LNCAP (cell line): ENCODE data around the gene WIPI1.

ENCODE experiments used
- TF ChIP-seq, protein P1 (sequence below): fragments of 450-650 bp; IDR thresholded peaks from 2 replicates; pipeline ENCODE4 v1.5.1; 2017; ENCODE audit warnings: mild to moderate bottlenecking

WIPI1 gene

DNA sequence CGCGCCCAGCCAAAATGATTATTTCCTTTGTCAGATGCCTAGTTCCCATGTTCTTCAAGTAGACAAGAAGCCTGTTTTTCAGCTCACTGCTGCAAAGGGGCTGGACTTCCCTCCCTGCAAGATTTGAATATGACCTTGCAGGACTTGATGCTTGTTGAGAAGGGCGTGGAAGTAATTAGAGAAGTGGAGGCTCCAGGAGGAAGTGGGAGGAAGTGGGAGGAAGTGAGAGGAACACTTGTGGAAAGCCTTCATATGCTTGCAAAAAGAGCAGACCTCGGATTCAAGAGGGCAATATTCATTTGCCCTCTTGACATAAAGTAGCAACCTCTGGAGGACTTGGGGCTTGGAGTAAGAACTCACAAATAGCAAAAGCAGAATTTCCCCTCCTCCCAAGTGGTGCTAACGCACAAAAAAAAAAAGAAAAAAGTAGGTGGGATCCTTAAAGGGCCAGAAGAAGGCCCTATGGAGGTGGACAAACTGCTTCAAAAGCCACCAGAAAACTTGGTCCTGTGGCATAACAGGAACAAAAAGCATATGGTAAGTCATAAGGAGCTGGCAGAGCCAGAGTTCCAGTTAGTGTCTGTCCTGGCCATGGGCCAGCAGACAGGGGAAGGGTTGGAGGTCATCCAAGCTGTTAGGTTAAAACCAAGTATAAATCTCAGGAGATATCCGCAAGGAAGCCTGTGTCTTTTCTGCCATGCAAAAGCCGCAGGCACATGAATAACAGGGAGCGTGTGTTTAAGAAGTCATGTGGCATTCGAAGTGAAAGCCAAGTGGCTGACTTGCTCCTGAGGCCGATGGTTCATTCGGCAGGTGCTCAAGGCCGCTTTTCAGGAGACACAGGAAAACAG is 34.3 kb upstream of the WIPI1 start:
- TF ChIP-seq, protein P1, sequence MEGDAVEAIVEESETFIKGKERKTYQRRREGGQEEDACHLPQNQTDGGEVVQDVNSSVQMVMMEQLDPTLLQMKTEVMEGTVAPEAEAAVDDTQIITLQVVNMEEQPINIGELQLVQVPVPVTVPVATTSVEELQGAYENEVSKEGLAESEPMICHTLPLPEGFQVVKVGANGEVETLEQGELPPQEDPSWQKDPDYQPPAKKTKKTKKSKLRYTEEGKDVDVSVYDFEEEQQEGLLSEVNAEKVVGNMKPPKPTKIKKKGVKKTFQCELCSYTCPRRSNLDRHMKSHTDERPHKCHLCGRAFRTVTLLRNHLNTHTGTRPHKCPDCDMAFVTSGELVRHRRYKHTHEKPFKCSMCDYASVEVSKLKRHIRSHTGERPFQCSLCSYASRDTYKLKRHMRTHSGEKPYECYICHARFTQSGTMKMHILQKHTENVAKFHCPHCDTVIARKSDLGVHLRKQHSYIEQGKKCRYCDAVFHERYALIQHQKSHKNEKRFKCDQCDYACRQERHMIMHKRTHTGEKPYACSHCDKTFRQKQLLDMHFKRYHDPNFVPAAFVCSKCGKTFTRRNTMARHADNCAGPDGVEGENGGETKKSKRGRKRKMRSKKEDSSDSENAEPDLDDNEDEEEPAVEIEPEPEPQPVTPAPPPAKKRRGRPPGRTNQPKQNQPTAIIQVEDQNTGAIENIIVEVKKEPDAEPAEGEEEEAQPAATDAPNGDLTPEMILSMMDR, result no peak

DNA sequence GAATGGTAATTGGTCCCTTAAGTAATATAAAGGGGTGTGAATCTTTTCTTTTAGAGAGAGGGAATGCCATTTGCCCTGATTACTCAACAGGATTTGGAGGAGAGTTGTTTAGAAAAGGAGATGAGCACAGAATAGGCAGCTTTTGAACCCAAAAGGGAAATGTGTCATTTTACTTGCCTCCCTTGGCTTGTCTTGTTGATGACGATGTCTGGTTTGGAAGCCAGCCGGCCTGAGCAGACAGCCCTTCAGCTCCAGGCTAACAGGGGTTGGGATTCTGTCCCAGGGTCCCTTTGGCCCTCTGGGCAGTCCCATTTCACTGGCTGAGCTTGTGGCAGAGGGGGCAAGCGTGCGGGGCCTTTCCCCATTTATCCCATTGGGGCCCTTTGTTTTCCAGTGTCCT is 32.6 kb upstream of the WIPI1 start:
- TF ChIP-seq, protein P1, result no peak

DNA sequence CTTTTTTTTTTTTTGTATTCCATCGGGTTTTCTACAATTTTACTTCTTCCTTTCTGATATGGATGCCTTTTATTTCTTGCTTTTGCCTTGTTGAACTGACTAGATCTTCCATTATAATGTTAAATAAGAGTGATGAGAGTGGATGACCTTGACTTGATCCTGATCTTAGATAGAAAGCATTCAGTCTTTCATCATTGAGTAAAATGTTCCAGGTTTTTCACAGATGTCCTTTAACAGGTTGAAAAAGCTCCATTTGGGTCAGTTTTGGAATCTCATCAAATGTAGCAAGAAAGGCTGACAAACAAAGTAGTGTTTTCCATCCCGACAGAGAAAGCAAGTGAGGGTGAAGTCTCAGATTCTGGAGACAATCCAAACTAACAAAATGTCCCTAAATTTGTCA is 27.2 kb upstream of the WIPI1 start:
- TF ChIP-seq, protein P1, result no peak

DNA sequence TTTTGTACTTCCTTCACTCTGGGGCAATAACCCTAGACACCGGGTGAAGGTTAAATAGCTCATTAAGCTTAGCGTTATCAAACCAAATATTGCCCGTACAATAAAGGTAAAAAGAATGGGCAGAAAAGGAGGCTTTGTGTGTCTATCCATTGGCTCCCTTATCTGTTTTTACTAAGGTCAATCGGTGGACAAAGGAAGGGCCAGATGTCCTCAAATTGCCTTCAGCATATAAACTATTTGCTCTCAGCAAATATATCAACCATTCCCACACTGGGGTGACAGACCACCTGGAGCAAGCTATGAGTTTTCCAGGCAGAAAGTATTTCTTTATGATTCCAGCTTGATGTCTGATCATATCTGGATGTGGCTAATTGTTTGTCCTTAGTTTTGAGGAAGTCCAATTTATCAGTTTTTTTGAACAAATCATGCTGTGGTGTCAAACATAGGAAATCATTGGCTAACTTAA is 25.3 kb upstream of the WIPI1 start:
- TF ChIP-seq, protein P1, result no peak

GRCh38 chr17:68480885-68481284 is 23.6 kb upstream of the WIPI1 start:
- TF ChIP-seq, protein P1, result no peak

DNA sequence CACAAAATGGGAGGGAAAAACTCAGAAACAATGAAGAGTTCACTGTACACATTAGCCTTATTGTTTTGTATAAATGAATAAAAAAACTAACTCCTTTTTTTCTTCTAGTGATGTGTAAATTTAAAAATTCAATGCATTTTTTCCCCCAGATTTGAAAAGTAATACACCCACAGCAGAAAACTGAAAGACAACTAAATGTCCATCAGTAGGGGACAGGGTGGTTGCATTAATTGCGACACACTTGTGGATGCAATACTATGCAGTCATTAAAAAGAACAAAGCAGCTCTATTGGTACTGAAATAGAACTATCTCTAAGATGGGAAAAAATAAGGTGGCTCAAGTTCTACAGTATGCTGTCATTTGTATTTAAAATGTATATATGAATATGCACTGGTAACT is 13.7 kb upstream of the WIPI1 start:
- TF ChIP-seq, protein P1, result no peak

- TF ChIP-seq, protein P1, result no peak
These were observed 11.5 kb upstream of the WIPI1 start for GRCh38 chr17:68468788-68469187.
